ENCODE measurements around the gene C8A.

GRCh38 chr1:56933161-56933560 lies 78.6 kb downstream of the C8A start:
- TF ChIP-seq CTCF (IDR thresholded peaks at IDR 0.05; ENCODE audit: insufficient read depth, low read length) = no peak
- no peak for TF ChIP-seq POLR2AphosphoS5 (IDR thresholded peaks at IDR 0.05; ENCODE audit: low read depth)
- TF ChIP-seq REST (IDR thresholded peaks at IDR 0.05; ENCODE audit: insufficient replicate concordance, low read depth) = no peak
- TF ChIP-seq GABPA (IDR thresholded peaks at IDR 0.05; ENCODE audit: low read depth) = no peak
- no peak for TF ChIP-seq SPI1 (IDR thresholded peaks at IDR 0.05; ENCODE audit: borderline replicate concordance, low read depth)
